ENCODE results near the gene COX7A2.

Gene COX7A2

DNA sequence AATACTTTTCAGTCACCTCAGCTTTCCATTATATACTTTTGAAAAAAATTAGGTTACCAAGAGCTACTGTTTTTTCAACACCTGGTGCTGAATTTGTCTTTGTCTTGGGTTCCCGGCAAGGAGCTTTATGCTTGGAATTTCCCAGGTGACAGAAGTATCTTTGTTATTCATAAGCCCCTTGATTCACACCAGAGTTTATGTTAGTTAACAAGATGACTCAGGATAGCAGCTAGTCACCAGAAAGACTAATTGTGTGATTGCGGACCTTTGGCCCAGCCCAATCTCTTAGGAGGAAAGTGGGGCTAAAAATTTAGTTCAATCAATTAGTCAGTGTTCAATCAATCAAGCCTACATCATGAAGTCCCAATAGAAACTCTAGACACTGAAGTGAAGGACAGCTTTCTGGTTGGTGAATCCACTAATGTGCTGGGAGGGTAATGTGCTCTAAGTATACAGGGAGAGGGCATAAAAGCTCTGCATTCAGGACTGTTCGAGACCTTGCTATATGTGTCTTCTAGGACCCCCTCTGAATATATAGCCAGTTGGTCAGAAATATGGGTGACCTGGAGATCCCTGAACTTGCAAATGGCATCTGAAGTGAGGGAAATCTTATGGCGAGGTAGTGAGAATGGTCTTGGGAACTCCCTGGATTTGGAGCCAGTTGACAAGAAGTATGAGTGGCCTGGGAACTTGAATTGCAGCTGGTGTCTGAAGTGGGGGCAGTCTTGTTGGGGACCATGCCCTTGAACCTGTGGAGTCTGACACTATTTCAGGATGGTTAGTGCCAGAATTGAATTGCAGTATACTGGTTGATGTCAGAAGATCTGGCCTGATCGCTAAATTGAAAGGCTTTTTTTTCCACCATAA, 24.8 kb upstream of the COX7A2 start:
- Histone ChIP-seq H3K27ac (no peak overlapping the region), H3K36me3 (peaks cover 31% of the 10 kb centered on the region)
- no peak for TF ChIP-seq CTCF (IDR thresholded peaks at IDR 0.05; ENCODE audit: low read depth, low read length)

DNA sequence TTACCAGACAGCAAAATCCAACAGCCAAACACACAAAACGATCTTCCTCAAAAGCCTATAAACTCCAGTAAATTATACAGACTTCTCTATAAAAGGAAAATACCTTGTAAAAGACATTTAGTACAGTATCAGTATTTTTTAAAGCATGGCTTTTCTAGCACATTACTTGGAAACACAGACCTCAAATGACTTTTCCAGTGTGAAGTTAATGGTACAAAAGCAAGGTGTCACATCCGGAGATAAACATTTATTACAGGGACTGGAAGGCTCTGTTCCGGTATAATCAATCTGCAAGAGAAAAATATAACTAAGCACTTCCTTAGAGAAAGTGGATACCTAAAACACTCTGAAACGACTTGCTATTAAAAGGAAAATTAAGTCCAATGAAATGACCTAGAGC, 23.9 kb upstream of the COX7A2 start:
- Histone ChIP-seq H3K4me3 (ENCODE audit: low read depth, low read length) (no peak overlapping the region), H3K9me3 (ENCODE audit: severe bottlenecking) (no peaks in the 10 kb centered on the region), H3K27me3 (ENCODE audit: insufficient read depth, low read depth, severe bottlenecking) (no peaks in the 10 kb centered on the region), H3K27ac (no peak overlapping the region), H3K36me3 (peaks cover 24% of the 10 kb centered on the region)
- no peak for TF ChIP-seq CTCF (IDR thresholded peaks at IDR 0.05; ENCODE audit: low read depth, low read length)
- no peak for DNase-seq

More for the DNA sequence above, 24.8 kb upstream of the COX7A2 start:
- no peak for DNase-seq
- H3K27me3 ChIP-seq (ENCODE audit: insufficient read depth, low read depth, severe bottlenecking), result no peaks in the 10 kb centered on the region
- H3K4me3 ChIP-seq (ENCODE audit: low read depth, low read length), result no peak overlapping the region
- H3K9me3 ChIP-seq (ENCODE audit: severe bottlenecking), result no peaks in the 10 kb centered on the region

DNA sequence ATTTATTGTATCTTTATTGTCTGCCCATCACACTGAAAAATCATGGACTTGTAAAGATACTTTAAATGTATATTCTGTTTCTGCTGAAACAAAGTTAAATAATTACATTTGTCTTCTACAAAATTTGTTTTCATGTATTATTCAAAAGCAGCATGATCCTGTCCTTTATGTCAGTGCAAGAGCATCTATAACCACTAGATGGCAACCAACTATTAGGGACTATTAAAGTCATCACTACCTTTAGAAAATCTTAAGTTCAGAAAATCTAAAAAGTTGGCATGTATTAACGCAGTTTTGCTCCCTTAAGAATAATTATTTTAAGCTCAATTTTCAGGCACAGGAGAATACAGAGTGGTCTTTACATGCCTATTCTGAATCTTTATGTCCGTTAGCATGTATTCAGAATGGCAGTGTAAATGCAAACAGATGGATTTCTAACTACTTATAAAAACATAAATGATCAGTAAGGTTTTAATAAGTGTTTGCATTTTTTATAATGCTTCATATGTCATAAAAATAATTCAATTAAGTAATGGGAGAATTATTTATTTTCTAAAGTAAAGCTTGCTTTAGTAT, 23.2 kb upstream of the COX7A2 start:
- no peaks in the 10 kb centered on the region for H3K9me3 ChIP-seq (ENCODE audit: severe bottlenecking)
- TF ChIP-seq CTCF (IDR thresholded peaks at IDR 0.05; ENCODE audit: low read depth, low read length), result peak; percentile 34
- no peak overlapping the region for H3K27ac ChIP-seq
- peaks cover 23% of the 10 kb centered on the region for H3K36me3 ChIP-seq
- H3K27me3 ChIP-seq (ENCODE audit: insufficient read depth, low read depth, severe bottlenecking), result no peaks in the 10 kb centered on the region
- no peak for DNase-seq
- H3K4me3 ChIP-seq (ENCODE audit: low read depth, low read length), result no peak overlapping the region

DNA sequence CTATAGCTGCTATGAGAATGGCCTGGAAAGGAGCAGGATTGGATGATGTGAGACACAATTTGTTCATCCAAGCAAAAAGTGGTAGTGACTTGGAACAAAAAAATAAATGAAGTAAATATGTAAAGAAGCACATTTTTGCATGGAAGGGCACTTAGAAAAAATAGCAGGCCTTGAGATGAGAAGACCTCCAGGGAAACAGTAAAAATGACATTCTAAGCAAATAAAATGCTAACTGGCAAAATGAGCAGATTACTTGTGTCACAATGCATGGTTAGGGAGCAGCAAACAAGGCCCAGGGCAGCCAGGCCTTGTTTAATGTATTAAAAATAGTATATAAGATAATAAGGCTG, 19.8 kb upstream of the COX7A2 start:
- Histone ChIP-seq H3K27me3 (ENCODE audit: insufficient read depth, low read depth, severe bottlenecking) (no peaks in the 10 kb centered on the region), H3K27ac (no peak overlapping the region), H3K4me3 (ENCODE audit: low read depth, low read length) (no peak overlapping the region), H3K36me3 (peaks cover 43% of the 10 kb centered on the region), H3K9me3 (ENCODE audit: severe bottlenecking) (no peaks in the 10 kb centered on the region)
- DNase-seq, result no peak
- no peak for TF ChIP-seq CTCF (IDR thresholded peaks at IDR 0.05; ENCODE audit: low read depth, low read length)

DNA sequence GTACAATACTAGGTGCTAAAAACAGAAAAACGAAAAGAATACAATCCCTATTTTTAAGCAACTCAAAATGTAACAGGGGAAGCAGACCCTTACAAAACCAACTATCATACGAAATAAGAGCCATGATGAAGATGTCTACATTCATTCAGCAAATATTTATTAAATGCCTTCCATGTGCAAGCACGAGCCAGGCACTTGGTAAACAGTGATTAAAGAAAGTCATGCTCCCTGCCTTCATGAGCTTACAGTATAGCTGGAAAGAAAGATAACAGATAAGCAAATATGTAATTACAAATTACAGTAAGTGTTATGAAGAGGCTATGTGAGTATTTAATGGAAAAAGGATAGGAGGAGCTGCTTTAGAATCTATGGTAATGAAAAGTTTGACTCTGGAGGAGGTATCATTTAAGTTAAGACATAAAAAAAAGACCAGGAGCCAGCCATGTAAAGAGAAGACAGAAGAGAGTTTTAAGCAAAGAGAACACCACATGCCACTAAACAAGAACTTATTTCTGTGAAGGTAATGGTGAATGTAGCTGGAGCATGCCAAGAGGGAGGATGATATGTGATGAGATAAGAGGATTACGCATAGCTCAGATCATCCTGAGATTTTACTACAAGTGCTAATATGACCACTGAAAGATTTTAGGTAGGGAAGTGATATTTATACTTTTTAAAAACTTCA, 19.3 kb upstream of the COX7A2 start:
- DNase-seq, result no peak
- H3K27me3 ChIP-seq (ENCODE audit: insufficient read depth, low read depth, severe bottlenecking), result no peaks in the 10 kb centered on the region
- no peak for TF ChIP-seq CTCF (IDR thresholded peaks at IDR 0.05; ENCODE audit: low read depth, low read length)
- H3K4me3 ChIP-seq (ENCODE audit: low read depth, low read length), result no peak overlapping the region
- H3K27ac ChIP-seq, result no peak overlapping the region
- no peaks in the 10 kb centered on the region for H3K9me3 ChIP-seq (ENCODE audit: severe bottlenecking)
- peaks cover 43% of the 10 kb centered on the region for H3K36me3 ChIP-seq
